OCI-LY7 (cell line): ENCODE data around the gene NTPCR.

Experiments
- EZH2phosphoT487 ChIP-seq: fragments of 200-600 bp; sonication (generic); IDR thresholded peaks from 2 replicates; pipeline ENCODE4 v1.6.1; 2018; ENCODE audit warnings: low read depth, borderline replicate concordance, mild to moderate bottlenecking, mixed run types, antibody characterized with exemption, low read length, moderate library complexity, mixed read lengths
- TF ChIP-seq, protein P1 (sequence below): fragments of 200-600 bp; sonication (generic); conservative IDR thresholded peaks from 2 replicates; pipeline ENCODE4 v1.5.1; 2014; ENCODE audit warnings: mild to moderate bottlenecking, antibody characterized with exemption, low read length, moderate library complexity, mixed read lengths

DNA sequence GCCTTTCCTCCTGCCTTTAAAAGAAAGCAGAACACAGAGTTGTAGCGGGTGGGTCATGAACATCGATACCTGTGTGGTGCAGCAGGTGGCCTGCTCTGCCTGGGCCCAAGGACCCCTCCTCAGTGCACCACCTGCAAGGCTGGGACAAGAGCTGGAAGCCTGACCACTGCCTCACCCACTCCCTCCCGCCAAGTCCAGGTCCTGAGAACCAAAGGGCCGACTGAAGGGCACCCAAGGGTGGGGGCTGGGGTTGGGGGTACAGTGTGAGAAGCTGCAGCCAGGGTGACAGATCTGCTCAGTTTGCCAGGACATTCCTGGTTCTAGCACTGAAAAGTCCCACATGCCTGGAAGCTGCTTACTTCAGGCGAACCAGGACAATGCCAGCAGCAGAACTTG is 36.1 kb downstream of the NTPCR start:
- TF ChIP-seq, protein P1, sequence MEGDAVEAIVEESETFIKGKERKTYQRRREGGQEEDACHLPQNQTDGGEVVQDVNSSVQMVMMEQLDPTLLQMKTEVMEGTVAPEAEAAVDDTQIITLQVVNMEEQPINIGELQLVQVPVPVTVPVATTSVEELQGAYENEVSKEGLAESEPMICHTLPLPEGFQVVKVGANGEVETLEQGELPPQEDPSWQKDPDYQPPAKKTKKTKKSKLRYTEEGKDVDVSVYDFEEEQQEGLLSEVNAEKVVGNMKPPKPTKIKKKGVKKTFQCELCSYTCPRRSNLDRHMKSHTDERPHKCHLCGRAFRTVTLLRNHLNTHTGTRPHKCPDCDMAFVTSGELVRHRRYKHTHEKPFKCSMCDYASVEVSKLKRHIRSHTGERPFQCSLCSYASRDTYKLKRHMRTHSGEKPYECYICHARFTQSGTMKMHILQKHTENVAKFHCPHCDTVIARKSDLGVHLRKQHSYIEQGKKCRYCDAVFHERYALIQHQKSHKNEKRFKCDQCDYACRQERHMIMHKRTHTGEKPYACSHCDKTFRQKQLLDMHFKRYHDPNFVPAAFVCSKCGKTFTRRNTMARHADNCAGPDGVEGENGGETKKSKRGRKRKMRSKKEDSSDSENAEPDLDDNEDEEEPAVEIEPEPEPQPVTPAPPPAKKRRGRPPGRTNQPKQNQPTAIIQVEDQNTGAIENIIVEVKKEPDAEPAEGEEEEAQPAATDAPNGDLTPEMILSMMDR, result no peak
- no peak for TF ChIP-seq EZH2phosphoT487
